GM18870 (cell line): ENCODE measurements around the gene KCNAB3.

Experiments
- ATAC-seq: cut with Tn5 transposase; IDR thresholded peaks from one replicate; pipeline ENCODE4 v1.9.1; 2021; ENCODE audit warnings: moderate library complexity; ENCODE audit not compliant: unreplicated experiment

KCNAB3 gene

DNA sequence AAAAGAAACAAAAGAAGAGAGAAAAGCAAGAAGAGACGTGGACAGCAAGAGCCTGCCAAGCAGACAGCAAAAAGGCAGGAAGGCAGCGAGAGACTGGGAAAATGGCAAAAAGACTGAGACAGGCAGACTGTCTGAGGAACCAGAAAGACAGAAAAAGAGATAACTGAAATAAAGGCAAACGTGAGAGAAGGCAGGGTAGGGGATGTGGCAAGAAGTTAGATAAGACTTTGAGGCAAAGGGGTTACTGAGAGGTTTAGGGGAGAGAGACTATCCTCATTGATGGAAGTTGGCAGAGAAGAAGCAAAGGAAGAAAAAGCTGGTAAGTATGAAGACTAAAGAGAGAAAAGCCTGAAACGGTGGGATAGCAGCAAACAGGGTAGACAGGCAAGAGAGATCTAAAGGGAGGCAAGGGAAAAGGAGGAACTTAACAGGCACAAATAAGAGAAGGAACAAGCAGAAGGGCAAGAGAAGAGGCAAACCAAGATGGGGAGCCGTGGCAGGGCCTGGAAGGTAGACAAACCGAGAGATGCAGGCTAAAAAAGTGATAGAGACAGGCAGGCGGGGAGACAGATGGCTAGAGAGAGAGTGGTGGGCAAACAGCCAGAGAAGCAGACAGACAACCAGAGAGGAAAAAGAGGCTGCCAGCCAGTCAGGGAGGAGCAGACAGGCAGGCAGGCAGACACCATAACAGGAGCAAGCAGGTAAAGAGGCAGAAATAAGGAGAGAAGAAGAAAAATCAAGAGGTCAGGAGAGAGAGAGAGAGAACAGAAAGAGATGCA is 48.2 kb downstream of the KCNAB3 start:
- no peak for ATAC-seq

GRCh38 chr17:7880076-7880868 is 49.4 kb downstream of the KCNAB3 start:
- ATAC-seq, result no peak

DNA sequence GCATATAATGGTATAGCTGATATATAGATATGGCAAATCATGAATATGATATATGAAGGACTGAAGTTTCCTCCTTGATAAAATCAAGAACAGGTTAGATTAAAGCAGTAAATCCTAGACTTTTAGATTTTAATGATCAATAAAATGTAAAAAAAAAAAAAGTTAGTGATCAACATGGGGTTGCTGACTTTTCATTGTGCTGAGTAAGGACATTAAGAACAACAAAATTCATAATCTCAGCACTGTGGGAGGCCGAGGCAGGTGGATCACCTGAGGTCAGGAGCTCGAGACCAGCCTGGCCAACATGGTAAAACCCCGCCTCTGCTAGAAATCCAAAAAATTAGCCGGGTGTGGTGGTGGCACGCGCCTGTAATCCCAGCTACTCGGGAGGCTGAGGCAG is 51.4 kb downstream of the KCNAB3 start:
- no peak for ATAC-seq

GRCh38 chr17:7875804-7876370 is 53.8 kb downstream of the KCNAB3 start:
- ATAC-seq, result no peak

DNA sequence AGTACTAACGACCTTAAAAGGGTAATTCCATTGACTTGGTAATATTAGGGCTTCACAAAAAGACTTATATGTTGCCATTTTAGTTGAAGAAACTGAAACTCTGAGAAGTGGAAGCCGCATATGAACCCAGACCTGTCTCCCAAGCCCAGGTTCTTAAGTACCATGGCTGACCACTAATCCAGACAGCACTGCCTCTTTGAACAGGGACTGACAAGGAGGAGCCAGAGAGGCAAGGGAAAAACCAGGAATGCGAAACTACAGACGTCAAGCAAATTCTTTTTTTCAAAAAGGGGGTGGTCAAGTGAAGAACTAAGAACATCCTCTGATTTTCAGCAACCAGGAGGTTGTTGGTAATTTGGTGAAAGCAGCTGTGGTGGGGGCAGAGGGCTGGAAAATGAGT is 56.6 kb downstream of the KCNAB3 start:
- ATAC-seq, result no peak
